Right lung (tissue), 5 donors: ENCODE results near the gene BUB1B. TPM values are rescaled to one million over a fixed set of nuclear protein-coding genes. Genes with fewer than 3 reads are reported as not detected.

Source experiments
- DNase-seq, 2 donors: peaks; one replicate each; pipeline ENCODE4 v3.0.0-alpha.2; 2013
- polyA plus RNA-seq, 5 donors: library from polyadenylated mRNA; unstranded; fragments of 120-200 nt; gene quantifications; one replicate each; pipeline versions ENCODE4 v1.2.1 to v1.2.3, GENCODE V29; 2013; ENCODE audit warnings: inconsistent platforms in 1 of 5, low replicate concordance in 1 of 5; ENCODE audit not compliant: insufficient read length in 5 of 5, insufficient read depth in 1 of 5

Gene BUB1B
- polyA plus RNA-seq, 5 donors = 19.0 to 58.1 (median 38.9) TPM

- no peak for DNase-seq
These were observed 23.0 kb downstream of the BUB1B start for GRCh38 chr15:40183636-40184463.

GRCh38 chr15:40190591-40190990 lies 29.7 kb downstream of the BUB1B start:
- no peak for DNase-seq

DNA sequence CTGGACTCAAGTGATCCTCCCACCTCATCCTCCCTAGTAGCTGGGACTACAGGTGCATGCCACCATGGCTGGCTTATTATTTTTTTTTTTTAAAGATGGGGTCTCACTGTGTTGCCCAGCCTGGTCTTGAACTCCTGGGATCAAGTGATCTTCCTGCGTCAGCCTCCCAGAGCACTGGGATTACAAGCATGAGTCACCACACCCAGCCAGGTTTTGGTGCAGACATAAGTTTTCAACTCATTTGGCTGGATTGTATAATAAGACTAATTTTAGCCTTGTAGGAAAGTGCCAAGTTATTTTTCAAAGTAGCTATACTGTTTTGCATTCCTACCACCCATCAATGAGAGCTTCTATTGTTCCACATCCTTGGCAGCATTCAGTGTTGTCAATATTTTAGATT lies 32.1 kb downstream of the BUB1B start:
- DNase-seq = no peak

DNA sequence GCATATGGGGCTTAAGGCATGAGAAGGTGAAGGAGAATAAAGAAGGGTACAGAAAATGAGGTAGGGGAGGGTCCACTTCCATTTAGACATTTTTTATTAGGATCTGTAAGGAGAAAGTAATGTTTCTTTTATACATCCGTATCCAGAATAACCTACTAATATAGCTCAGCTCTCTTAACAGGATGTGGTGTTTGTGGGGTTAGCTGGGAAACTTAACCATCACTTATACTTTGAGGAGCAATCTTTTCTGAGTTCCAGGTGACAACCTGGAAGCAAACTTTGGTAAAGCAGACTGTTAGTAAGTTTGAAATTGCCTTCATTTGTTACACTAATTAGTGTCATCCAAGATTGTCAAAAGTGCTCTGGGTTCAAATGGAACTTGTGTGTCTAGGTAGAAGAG lies 36.6 kb downstream of the BUB1B start:
- DNase-seq = no peak

DNA sequence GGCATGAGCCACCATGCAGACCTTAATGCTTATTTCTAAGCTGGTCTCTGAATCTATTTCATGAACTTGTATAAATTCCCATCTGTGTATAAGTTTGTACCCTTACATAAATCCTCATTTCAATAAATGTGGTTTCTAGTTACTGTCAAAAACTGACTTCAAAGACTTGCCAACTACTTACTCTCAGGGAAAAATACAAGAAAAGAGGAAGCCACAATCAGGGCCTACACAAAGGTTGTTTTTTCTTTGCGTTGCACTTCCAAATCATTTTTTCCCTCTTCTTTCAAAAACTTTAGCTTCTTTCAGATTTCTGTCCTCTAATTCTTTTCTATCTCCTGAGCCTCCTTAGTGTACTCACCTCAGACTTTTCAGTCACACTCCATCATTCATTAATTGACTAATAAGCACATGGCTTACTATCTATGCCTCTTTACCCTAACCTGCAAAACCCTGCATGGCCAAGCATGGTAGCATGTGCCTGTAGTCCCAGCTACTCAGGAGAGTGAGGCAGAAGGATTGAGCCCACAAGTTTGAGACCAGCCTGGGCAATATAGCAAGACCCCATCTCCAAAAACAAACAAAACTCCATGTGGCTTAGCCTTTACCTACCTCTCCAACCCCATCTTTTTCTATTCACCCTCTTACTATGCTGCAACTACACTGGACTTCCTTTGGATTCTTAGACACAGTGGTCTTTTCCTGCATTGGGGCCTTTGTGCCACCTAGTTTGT lies 37.7 kb downstream of the BUB1B start:
- no peak for DNase-seq

GRCh38 chr15:40204100-40204499 lies 43.2 kb downstream of the BUB1B start:
- DNase-seq = no peak

DNA sequence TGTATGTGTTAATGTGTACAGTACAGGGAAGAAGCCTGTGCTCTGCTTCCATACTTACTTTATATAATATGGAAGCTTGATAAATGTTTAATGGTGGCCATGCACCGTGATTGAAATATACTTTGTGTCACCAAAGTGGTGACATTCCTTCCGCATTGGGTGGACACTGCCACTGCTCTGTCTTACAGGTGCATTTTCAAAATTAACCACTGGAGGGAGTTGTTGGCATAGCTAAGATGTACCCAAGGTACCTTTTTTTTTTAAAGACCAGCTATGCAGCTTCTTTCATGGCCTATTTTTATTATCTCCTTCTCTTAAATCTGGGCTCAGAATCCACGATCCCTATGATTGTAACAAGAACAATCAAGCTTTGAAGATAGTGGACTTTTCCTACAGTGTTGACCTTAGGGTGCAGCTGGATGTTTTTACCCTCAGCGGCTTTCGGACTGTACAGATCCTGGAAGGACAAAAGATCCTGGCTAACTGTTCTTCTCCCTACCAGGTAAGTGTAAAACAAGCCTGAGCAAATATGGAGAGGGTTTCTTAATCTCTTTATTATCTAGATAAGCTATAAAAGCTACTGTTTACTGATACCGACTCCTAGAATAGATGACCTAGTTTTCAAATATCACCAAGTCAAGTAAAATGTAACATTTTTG lies 56.4 kb downstream of the BUB1B start:
- peak; percentile 53 to 70 for DNase-seq

- DNase-seq = no peak
These were observed 58.9 kb downstream of the BUB1B start for GRCh38 chr15:40219801-40220200.

- no peak for DNase-seq
These were observed 61.3 kb downstream of the BUB1B start for GRCh38 chr15:40222131-40222530.

DNA sequence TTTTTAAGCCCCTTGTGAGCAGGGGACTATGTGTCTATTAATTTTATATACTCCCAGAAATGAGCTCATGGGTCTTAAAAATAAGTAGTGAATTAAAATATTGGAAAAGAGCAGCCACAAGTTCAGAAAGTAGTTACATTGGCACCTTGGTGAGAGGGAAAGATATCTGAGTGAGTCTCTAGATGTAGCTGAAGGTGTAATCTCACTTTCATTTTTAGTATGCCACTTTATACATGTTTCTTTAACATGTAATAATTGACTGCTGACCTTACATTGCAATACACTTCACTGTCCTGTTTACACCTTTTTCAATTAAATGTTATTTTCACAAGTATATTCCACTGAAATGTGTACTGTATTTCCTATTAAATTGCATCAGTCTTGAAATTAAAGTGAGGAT lies 65.9 kb downstream of the BUB1B start:
- no peak for DNase-seq

DNA sequence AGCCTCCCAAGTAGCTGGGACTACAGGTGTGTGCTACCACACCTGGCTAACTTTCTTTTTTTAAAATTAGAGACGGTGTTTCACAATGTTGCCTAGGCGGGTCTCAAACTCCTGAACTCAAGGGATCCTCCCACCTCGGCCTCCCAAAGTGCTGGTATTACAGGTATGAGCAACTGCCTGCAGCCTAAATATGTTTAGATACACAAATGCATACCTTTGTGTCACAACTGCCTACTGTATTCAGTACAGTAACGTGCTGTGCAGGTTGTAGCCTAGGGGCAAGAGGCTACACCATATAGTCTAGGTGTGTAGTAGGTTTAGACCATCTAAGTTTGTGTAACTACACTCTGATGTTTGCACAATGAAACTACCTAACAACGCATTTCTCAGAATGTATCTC lies 68.4 kb downstream of the BUB1B start:
- no peak for DNase-seq

GRCh38 chr15:40229956-40230355 lies 69.1 kb downstream of the BUB1B start:
- DNase-seq = no peak

- no peak for DNase-seq
These were observed 71.8 kb downstream of the BUB1B start for GRCh38 chr15:40232625-40233070.

DNA sequence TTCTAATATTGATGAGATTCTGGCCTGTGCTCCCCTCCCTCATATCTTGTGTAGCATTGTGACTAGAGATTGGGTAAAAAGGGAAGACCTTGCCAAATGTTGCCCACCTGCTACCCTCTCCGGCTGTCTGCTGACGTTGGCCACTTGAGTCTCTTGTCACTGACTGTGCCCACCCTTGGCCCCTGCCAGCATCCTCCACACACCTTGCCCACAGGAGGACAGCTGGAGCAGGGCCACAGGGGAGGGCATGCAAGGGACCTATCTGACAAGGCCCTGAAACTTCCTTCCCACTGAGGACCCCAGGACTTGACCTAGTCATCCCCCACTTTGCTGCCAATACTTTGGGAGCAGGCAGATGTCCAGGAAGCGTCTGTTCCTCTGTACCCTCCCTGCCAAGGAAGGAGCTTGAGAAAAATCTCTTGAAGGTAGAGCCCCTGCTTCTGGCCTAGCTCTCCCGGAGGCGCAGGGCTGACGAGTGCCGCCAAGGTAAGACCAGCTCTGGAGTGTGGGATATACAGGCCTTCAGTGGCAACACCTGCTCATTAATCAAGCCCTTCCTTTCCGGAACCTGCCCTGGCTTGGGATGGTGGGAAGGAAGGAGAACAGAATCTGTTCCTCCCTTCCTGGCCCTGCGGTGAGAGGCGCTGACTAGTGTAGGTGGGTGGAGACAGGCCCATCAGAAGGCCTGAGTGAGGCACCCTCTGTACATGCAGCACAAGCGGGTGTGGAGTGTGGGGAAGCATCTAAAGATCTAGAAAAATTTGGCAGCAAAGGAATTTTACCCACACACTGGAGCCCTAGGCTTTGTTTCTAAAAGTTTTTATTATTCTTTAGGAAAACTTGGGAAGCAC lies 73.1 kb downstream of the BUB1B start:
- no peak for DNase-seq

- no peak for DNase-seq
These were observed 73.9 kb downstream of the BUB1B start for GRCh38 chr15:40234783-40235182.

DNA sequence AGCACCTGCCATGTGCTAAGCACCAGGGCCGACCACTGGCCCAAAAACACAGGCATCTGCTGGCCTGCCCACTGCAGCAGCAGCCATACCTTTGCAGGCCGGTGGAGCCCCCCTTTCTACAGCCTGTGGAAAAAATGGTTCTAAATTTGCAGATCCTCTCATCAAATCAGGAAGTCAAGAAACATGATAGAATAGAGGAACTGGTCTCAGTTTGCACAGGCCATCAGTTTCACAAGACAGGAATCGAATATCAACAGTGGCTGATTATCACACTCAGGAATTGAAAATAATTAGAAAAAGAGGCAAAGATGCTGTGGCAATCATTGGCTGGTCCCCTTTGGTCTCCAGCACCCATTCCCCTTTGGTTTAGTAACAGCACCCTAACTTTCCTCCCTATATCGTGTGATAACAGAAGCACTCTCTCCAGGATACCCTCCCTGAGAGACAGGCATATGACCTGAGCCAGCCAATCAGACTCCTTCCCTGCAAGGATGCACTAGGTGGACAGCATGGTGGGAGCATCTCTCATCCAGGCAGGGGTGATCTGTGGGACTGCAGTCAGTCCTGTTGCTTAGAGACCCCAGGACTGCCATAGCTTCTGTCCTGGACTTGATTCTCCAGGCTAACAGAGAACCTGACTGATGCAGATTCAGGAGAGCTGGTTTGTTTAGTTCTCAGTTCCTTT lies 74.5 kb downstream of the BUB1B start:
- no peak for DNase-seq

DNA sequence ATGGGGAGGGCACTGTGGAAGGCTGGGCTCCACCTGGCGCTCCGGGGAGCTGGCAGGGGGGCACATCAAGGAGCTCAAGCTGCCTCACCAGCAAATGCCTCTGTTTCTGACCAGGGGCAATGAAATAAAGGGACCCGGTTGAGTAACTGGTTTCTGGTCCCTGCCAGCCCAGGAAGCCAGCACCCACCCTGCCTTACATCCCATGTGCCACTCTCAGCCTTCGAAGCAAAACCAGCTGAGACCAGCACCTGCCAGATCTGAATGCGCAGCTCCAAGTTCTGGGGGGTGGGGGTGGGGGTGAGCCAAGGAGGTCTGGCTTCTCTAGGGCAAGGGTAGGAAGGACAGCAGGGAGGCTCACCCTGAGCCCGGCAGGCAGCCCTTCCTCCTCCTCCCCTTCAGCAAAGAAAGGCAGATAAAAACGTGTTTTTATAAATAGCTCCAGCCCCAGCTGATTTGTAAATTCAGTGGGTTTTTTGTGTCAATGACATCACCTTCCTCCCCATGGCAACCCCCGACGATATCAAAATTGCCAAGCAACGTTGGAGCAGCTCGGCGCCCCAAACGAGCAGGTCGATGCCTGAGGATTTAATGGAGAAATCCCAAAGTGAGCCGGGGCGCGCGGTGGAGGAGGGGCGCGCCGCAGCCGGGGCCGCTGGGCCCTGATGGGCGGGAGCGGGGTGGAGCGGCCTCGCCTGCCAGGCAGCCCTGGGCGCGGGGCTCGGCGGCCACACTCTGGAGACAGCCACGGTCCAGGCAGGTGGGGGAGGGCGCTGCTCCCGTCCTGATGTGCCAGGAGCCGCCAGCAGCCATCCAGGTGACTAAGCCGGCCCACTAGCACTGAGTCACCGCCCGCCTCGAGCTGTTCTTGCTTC lies 77.9 kb downstream of the BUB1B start, which contains the start of gene PAK6:
PAK6 (plus strand) TSS at position 532 of the 872 bp plus-strand sequence. CDS start 25,723 bp downstream, outside the sequence.
- peak in 1 of 2 donors; percentile 39 for DNase-seq

DNA sequence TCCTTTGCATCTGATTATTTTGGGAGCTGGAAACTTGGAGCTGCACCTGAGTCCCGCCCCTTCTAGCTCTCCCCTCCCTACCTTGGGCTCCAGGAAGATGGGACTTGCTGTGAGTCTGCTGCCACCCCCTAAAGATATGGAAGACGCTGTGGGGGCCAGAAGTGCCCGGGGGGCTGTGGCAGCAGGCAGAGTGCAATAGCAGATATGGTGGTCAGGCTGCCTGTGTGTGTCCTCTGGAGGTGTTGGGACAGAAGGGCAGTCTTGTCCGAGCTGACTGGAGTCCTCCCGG lies 78.5 kb downstream of the BUB1B start:
- DNase-seq = no peak

GRCh38 chr15:40239693-40240618 lies 79.1 kb downstream of the BUB1B start:
- no peak for DNase-seq
